Measurements from ENCODE around the gene ATG14.

DNA sequence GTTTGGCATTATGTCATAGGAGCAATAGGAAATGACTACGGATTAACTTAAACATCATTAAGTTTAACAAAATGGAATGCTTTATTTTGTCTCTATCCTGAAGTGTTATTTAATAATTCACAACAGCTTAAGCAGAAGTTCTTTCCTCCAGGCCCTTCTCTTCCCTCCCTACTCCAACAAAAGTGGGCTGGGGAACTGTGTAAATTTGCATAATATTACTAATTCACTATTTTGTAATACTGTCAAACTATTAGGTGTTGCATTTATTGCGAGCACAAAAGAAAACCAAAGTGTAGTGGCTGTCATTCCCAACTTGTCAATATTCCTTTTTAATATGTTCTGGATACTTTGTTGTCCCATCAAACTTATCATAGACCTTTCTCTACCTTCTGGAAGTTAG lies 69.8 kb downstream of the ATG14 start:
- no peak for TF ChIP-seq SP2 (tag by site-specific recombination; IDR thresholded peaks at IDR 0.05)
- no peak for TF ChIP-seq ZNF585B (tag by site-specific recombination; IDR thresholded peaks at IDR 0.05)
- no peak for TF ChIP-seq ZNF175 (tag by site-specific recombination; IDR thresholded peaks at IDR 0.05)
- no peak for TF ChIP-seq ZNF24 (tag by site-specific recombination; IDR thresholded peaks at IDR 0.05)
- TF ChIP-seq ZNF133 (tag by site-specific recombination; IDR thresholded peaks at IDR 0.05), result no peak
- TF ChIP-seq, protein P1, sequence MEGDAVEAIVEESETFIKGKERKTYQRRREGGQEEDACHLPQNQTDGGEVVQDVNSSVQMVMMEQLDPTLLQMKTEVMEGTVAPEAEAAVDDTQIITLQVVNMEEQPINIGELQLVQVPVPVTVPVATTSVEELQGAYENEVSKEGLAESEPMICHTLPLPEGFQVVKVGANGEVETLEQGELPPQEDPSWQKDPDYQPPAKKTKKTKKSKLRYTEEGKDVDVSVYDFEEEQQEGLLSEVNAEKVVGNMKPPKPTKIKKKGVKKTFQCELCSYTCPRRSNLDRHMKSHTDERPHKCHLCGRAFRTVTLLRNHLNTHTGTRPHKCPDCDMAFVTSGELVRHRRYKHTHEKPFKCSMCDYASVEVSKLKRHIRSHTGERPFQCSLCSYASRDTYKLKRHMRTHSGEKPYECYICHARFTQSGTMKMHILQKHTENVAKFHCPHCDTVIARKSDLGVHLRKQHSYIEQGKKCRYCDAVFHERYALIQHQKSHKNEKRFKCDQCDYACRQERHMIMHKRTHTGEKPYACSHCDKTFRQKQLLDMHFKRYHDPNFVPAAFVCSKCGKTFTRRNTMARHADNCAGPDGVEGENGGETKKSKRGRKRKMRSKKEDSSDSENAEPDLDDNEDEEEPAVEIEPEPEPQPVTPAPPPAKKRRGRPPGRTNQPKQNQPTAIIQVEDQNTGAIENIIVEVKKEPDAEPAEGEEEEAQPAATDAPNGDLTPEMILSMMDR (tag by site-specific recombination; IDR thresholded peaks at IDR 0.05), result no peak
- no peak for TF ChIP-seq ZBTB21 (tag by site-specific recombination; IDR thresholded peaks at IDR 0.05)
- TF ChIP-seq BCL11A (tag by site-specific recombination; IDR thresholded peaks at IDR 0.05; ENCODE audit: low read depth), result no peak
